OCI-LY7 (cell line): ENCODE results near the gene P2RX6. TPM values are rescaled to one million over a fixed set of nuclear protein-coding genes. Genes with fewer than 3 reads are reported as not detected.

Source experiments
- BruUV-seq: library from RNA; stranded (reverse); fragments of 400-500 nt; replicated peaks from 2 replicates; lab custom pipeline; 2021; lab: Mats Ljungman, UMichigan
- CTCF ChIA-PET: fragments of 300-600 bp; sonication (Branson Sonifier 250); formaldehyde crosslinking; loops from one replicate; lab custom pipeline; 2022; ENCODE audit warnings: antibody characterized with exemption; ENCODE audit not compliant: unreplicated experiment; lab: Charles Lee
- POLR2A ChIA-PET: fragments of 300-600 bp; sonication (Branson Sonifier 250); formaldehyde crosslinking; loops from one replicate; lab custom pipeline; 2022; ENCODE audit warnings: antibody characterized with exemption; lab: Charles Lee
- DNase-seq: peaks from one replicate; pipeline ENCODE4 v3.0.0-alpha.2; 2015; ENCODE audit warnings: low spot score
- H2AFZ ChIP-seq: fragments of 200-600 bp; sonication (generic), shearing (Covaris generic); 2 replicates; pipeline ENCODE4 v1.6.1; 2014; ENCODE audit warnings: mild to moderate bottlenecking, antibody characterized with exemption, low read length, moderate library complexity
- H3K27ac ChIP-seq: fragments of 200-600 bp; sonication (generic); 2 replicates; pipeline ENCODE4 v1.5.1; 2014; ENCODE audit warnings: mixed run types, low read depth, mild to moderate bottlenecking, moderate library complexity, low read length, inconsistent platforms; ENCODE audit not compliant: poor library complexity, severe bottlenecking
- H3K36me3 ChIP-seq: fragments of 200-600 bp; sonication (generic); 2 replicates; pipeline ENCODE4 v1.6.1; 2014; ENCODE audit warnings: mild to moderate bottlenecking, antibody characterized with exemption, low read length, moderate library complexity, mixed read lengths; ENCODE audit not compliant: insufficient read depth
- H3K4me1 ChIP-seq: fragments of 200-600 bp; sonication (generic); 2 replicates; pipeline ENCODE4 v1.5.1; 2014; ENCODE audit warnings: mild to moderate bottlenecking, low read length; ENCODE audit not compliant: insufficient read depth, poor library complexity, severe bottlenecking
- H3K4me2 ChIP-seq: fragments of 200-600 bp; sonication (generic); 2 replicates; pipeline ENCODE4 v1.6.1; 2014; ENCODE audit warnings: mild to moderate bottlenecking, low read length
- H3K4me3 ChIP-seq: fragments of 200-600 bp; sonication (generic); 2 replicates; pipeline ENCODE4 v1.5.1; 2014; ENCODE audit warnings: mild to moderate bottlenecking, low read depth, low read length; ENCODE audit not compliant: poor library complexity, severe bottlenecking
- H3K79me2 ChIP-seq: fragments of 200-600 bp; sonication (generic); 2 replicates; pipeline ENCODE4 v1.6.1; 2016; ENCODE audit warnings: low read depth, mild to moderate bottlenecking, low read length, moderate library complexity, mixed read lengths; ENCODE audit not compliant: insufficient read depth
- H3K9me2 ChIP-seq: fragments of 200-600 bp; sonication (generic); 2 replicates; pipeline ENCODE4 v1.6.1; 2016; ENCODE audit warnings: mild to moderate bottlenecking, low read length, mixed read lengths; ENCODE audit not compliant: insufficient read depth
- H3K9me3 ChIP-seq: fragments of 200-600 bp; sonication (generic); 2 replicates; pipeline ENCODE4 v1.6.1; 2014; ENCODE audit warnings: mild to moderate bottlenecking, mixed run types, low read length, mixed read lengths
- H4K20me1 ChIP-seq: fragments of 200-600 bp; sonication (generic); 2 replicates; pipeline ENCODE4 v1.6.1; 2014; ENCODE audit warnings: mild to moderate bottlenecking, antibody characterized with exemption, low read length, moderate library complexity, mixed read lengths; ENCODE audit not compliant: insufficient read depth
- EZH2phosphoT487 ChIP-seq: fragments of 200-600 bp; sonication (generic); IDR thresholded peaks from 2 replicates; pipeline ENCODE4 v1.6.1; 2018; ENCODE audit warnings: low read depth, borderline replicate concordance, mild to moderate bottlenecking, mixed run types, antibody characterized with exemption, low read length, moderate library complexity, mixed read lengths
- intact Hi-C: fragments of 100-400 bp; cut with micrococcal nuclease; formaldehyde crosslinking; loops from one replicate; pipeline ENCODE4 v1.10.0; 2022; ENCODE audit not compliant: unreplicated experiment
- total RNA-seq, 2 experiments: library from RNA; depleted of rRNA in 1 of 2; stranded (reverse); fragments of >200 nt in 1 of 2; shearing (Covaris generic) in 1 of 2; gene quantifications; 2 replicates each; pipeline ENCODE4 v1.2.3, GENCODE V29; 2014 to 2022
- TF ChIP-seq, protein P1 (sequence below): fragments of 200-600 bp; sonication (generic); conservative IDR thresholded peaks from 2 replicates; pipeline ENCODE4 v1.5.1; 2014; ENCODE audit warnings: mild to moderate bottlenecking, antibody characterized with exemption, low read length, moderate library complexity, mixed read lengths

The P2RX6 gene
- total RNA-seq, 2 experiments from 2014 or later = 0.06 to 0.32 TPM

DNA sequence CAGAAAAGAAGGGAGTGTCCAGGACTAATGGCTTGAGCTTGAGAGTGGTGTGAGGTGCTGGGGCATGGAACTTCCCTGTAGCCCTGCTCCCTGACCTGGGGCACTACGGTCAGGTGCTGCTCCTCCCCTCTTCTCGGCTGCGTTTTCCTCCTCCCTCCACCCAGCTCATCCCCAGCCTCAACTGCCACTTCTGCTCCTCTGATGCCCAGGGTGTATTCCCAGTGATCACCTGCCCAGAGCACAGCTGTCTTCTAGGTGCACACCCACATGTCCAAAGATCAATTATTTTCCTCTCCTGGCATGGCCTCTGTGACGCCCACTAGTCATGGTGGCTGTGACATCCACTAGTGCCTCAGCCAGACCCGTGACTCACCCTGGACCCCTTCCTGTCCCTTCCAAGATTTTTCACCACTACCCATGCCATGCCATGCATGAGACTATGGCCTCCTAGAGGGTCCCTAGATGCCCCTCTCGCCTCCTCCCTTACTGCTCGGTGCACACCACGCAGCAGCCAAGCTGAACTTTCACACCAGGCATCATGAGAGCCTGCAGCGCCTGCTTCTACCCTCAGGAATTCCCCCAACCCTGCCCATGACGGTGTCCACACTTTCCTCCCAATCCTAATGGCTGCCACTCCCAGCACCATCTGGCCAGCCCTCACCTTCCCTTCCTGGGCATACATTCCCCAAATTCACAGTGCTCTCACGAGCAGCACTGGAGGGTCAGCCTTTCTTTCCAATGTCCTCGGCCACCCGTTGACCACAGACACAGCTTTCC, 1.9 kb downstream of the P2RX6 start:
- H3K79me2 ChIP-seq = no peaks in the 10 kb centered on the region
- CTCF ChIA-PET = no interaction called here
- TF ChIP-seq, protein P1, sequence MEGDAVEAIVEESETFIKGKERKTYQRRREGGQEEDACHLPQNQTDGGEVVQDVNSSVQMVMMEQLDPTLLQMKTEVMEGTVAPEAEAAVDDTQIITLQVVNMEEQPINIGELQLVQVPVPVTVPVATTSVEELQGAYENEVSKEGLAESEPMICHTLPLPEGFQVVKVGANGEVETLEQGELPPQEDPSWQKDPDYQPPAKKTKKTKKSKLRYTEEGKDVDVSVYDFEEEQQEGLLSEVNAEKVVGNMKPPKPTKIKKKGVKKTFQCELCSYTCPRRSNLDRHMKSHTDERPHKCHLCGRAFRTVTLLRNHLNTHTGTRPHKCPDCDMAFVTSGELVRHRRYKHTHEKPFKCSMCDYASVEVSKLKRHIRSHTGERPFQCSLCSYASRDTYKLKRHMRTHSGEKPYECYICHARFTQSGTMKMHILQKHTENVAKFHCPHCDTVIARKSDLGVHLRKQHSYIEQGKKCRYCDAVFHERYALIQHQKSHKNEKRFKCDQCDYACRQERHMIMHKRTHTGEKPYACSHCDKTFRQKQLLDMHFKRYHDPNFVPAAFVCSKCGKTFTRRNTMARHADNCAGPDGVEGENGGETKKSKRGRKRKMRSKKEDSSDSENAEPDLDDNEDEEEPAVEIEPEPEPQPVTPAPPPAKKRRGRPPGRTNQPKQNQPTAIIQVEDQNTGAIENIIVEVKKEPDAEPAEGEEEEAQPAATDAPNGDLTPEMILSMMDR = no peak
- TF ChIP-seq EZH2phosphoT487 = no peak
- H3K4me3 ChIP-seq = no peak overlapping the region
- H2AFZ ChIP-seq = no peak overlapping the region
- POLR2A ChIA-PET = interaction anchor here (0.7 kb wide), 1 partner anchor 35 kb away, joined by 5 read pairs; no protein-coding TSS in a partner anchor
- H3K36me3 ChIP-seq = no peaks in the 10 kb centered on the region
- H3K27ac ChIP-seq = no peak overlapping the region
- BruUV-seq = no TSS peak
- no peaks in the 10 kb centered on the region for H3K9me2 ChIP-seq
- H4K20me1 ChIP-seq = no peaks in the 10 kb centered on the region
- H3K9me3 ChIP-seq = no peaks in the 10 kb centered on the region
- intact Hi-C loops = no loop called here
- H3K4me1 ChIP-seq = peaks cover 15% of the 10 kb centered on the region
- no peak overlapping the region for H3K4me2 ChIP-seq
- no peak for DNase-seq

DNA sequence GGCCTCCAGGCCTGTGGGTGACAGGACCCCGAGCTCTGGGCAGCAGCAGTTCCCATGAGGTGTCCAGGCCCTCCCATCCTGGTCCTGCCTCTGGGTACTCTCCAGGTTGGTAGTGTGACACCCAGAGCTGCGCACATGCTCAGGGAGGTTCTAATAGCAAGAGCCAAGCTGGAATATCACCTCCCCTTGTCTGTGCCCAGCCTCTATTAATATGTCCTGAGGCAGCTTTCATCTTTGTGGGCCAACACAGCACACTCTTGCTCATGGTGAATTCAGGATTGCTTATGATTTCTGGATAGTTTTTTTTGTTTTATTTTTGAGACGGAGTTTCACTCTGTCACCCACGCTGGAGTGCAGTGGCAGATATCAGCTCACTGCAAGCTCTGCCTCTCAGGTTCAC, 3.3 kb downstream of the P2RX6 start:
- Histone ChIP-seq H3K79me2 (no peaks in the 10 kb centered on the region), H4K20me1 (no peaks in the 10 kb centered on the region), H3K4me3 (no peak overlapping the region), H3K9me3 (no peaks in the 10 kb centered on the region), H3K4me1 (peaks cover 12% of the 10 kb centered on the region), H3K9me2 (no peaks in the 10 kb centered on the region), H2AFZ (no peak overlapping the region), H3K27ac (no peak overlapping the region), H3K4me2 (no peak overlapping the region), H3K36me3 (no peaks in the 10 kb centered on the region)
- no peak for DNase-seq
- CTCF ChIA-PET = no interaction called here
- TF ChIP-seq EZH2phosphoT487 = no peak
- POLR2A ChIA-PET = no interaction called here
- intact Hi-C loops = no loop called here
- no TSS peak for BruUV-seq

DNA sequence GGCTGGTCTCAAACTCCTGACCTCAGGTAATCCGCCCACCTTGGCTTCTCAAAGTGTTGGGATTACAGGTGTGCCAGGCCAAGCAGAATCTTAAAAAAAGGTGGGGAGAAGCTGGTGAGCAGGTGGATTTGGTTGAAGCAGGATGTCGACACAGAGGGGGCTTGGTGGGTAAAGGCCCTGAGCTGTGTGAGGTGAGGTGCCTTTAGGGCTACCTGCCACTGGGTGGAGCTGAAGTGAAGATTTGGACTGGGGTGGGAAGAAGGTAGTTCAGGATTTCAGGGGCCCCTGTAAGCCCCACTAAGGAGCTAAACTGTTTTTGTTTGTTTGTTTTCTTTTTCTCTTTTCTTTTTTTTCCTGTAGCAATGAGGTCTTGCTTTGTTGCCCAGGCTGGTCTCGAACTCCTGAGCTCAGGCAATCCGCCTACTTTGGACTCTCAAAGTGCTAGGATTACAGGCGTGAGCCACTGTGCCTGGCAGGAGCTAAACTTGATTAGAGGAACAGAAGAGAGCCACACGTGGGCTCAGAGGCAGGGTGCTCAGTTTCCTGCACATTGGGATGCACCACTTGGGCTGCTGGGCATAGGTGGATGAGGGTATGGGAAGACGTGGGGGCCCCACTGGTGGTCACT, 6.0 kb downstream of the P2RX6 start:
- intact Hi-C loops = loop anchor here (10.0 kb wide), 1 partner anchor 74 kb away; no protein-coding TSS in a partner anchor
- no peak overlapping the region for H3K27ac ChIP-seq
- H4K20me1 ChIP-seq = no peaks in the 10 kb centered on the region
- H2AFZ ChIP-seq = no peak overlapping the region
- H3K4me2 ChIP-seq = no peak overlapping the region
- DNase-seq = peak; percentile 56
- no peak overlapping the region for H3K4me3 ChIP-seq
- H3K9me3 ChIP-seq = no peaks in the 10 kb centered on the region
- H3K4me1 ChIP-seq = peaks cover 4% of the 10 kb centered on the region
- BruUV-seq = no TSS peak
- TF ChIP-seq EZH2phosphoT487 = no peak
- TF ChIP-seq, protein P1 = peak; percentile 78
- no peaks in the 10 kb centered on the region for H3K36me3 ChIP-seq
- H3K79me2 ChIP-seq = no peaks in the 10 kb centered on the region
- ChIA-PET POLR2A (interaction anchor here (1.1 kb wide), 1 partner anchor 18 kb away, joined by 3 read pairs; no protein-coding TSS in a partner anchor), CTCF (interaction anchor here (0.9 to 1.5 kb wide), 2 partner anchors 9 to 31 kb away, joined by 3 to 6 read pairs; no protein-coding TSS in a partner anchor)
- H3K9me2 ChIP-seq = no peaks in the 10 kb centered on the region
